Myocyte (in vitro differentiated cells): Measurements from ENCODE around the gene RABEP2. TPM values are rescaled to one million over a fixed set of nuclear protein-coding genes. Genes with fewer than 3 reads are reported as not detected.
"Not testable (repeated sequence)": the region's sequence is repeated elsewhere in the genome, so short reads cannot be mapped to it uniquely, and the experiment has no call there.

Experiments used
- DNase-seq: peaks from one replicate; pipeline ENCODE4 v3.0.0-alpha.2; 2012; ENCODE audit warnings: low read depth
- total RNA-seq: library from RNA; depleted of rRNA; stranded (reverse); fragments of >200 nt; gene quantifications from 2 replicates; pipeline ENCODE4 v1.2.3, GENCODE V29; 2014

RABEP2 gene
- total RNA-seq, 1 donor from 2014 or later = 41.5 TPM

DNA sequence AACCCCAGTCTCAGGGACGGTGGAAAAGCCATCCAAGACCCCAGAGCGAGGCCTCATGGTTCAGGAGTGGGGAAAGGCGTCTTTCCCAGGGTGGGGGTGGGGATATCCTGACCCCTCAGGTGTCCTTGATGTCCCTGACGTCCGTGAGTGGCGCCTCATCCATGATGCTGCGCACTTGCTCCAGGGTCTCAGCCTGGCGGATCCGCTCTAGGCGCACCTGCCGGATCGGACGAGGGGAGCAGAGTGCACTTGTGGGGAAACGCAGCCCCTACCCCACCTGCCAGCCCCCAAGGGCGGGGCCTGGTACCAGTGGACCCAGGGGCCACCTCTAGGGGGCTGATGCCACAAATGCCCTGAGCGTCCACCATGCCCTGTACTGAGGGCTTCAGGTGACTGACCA, 20.2 kb downstream of the RABEP2 start:
- no peak for DNase-seq

DNA sequence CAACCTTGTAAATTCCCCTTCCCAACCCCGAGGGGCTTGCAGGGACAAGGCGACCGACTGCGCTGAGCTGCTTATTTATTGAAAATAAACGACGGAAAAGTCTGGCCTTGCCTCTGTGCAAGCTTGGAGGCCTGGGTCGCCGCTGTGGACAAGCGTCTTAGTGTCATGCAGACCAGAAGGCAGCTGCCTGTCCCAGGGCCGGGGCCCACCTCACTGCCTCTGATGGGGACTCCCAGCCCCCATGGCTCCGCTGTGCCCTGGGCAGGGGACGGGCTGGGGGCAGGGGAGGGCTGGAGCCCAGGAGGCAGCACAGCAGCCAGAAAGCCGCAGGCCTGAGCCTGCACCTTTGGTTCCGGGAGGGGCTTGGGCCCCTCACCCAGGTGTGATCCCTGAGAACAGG, 20.7 kb downstream of the RABEP2 start:
- no peak for DNase-seq

DNA sequence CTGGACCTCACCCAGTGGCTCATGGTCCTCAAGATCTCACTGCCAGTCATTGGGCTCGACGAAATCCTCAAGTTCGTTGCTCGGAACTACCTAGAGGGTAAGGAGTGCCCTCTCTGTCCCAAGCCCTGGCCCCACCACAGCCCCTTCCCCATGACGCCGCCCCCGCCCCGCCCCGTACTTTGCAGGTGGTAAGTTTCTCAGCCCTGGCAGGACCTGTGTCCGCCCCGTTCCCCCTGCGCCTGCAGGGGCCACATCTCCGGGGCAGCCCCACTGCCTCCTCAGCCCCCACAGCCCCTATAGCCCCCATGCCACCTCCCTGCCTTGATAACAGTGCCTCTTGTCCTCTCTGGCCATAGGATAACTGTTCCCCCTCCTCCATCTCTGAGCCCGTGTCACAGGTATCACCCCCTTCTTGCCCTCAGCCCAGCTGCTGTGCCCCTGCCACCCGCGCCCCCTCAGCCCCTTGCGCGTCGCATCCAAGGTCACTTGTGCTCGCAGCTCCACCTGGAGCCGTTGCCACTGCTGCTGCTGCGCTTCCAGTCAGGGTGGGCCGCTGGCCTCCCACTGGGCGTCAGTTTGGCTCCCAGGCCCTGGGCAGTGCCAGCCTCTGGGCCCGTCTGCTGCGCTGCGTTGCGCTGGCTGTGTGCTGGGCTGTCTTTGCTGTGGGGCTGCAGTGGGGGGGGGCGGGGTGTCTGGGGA, 21.5 kb downstream of the RABEP2 start:
- no peak for DNase-seq

DNA sequence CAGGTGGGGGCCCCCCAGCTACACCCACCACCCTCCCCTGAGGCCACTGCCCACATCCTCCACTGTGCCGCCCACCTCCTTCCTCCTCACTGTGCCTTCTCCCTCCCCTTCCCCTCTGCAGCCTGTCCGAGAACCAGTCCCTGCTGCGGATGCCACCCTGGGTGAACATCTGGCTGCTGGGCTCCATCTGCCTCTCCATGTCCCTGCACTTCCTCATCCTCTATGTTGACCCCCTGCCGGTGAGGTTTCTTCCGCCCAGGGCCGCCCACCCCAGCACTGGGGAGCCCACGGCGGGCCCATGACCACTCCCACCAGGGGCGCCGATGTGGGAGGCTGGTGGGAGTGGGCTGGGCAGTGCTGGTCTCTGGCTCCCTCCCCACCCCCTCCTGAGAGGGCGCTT, 22.1 kb downstream of the RABEP2 start:
- no peak for DNase-seq

GRCh38 chr16:28901862-28902261, 23.2 kb downstream of the RABEP2 start:
- no peak for DNase-seq

DNA sequence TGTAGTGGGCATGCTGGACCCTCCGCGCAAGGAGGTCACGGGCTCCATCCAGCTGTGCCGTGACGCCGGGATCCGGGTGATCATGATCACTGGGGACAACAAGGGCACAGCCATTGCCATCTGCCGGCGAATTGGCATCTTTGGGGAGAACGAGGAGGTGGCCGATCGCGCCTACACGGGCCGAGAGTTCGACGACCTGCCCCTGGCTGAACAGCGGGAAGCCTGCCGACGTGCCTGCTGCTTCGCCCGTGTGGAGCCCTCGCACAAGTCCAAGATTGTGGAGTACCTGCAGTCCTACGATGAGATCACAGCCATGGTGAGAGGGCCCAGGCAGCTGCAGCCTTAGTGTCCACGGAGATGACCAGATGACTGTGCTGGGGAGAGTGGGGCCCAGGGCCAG, 24.4 kb downstream of the RABEP2 start:
- DNase-seq = no peak

DNA sequence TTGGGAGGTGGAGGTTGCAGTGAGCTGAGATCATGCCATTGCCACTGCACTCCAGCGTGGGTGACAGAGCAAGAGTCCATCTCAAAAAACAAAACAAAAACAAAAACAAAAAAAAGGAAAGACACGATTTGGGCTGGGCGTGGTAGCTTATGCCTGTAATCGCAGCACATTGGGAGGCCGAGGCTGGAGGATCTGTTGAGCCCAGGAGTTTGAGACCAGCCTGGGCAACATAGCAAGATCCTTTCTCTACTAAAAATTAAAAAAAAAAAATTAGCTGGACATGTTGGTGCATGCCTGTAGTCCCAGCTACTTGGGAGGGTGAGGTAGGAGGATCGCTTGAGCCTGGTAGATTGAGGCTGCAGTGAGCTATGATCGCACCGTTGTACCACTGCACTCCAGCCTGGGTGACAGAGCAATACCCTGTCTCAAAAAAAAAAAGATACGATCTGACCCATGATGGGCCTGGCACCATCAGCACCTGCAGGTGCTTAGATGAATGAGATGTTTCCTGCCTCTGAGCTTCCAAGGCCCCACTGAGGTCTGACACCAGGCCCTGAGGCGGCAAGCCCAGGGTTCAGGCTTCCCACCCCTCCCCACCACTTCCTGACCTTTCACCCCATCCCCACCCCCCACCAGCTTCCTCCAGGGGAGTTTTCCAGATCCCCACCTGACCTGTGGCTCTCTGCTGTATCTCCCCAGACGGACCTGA, 25.0 kb downstream of the RABEP2 start:
- DNase-seq = no peak

GRCh38 chr16:28898942-28899341, 26.1 kb downstream of the RABEP2 start:
- DNase-seq = no peak

- no peak for DNase-seq
These were observed 26.8 kb downstream of the RABEP2 start for GRCh38 chr16:28898266-28898665.

- DNase-seq = no peak
These were observed 27.2 kb downstream of the RABEP2 start for GRCh38 chr16:28897826-28898225.

- no peak for DNase-seq
These were observed 29.4 kb downstream of the RABEP2 start for GRCh38 chr16:28895609-28896008.

GRCh38 chr16:28893291-28893690, 31.7 kb downstream of the RABEP2 start:
- DNase-seq = no peak

- peak; percentile 45 for DNase-seq
These were observed 32.8 kb downstream of the RABEP2 start for GRCh38 chr16:28891964-28892890.

- not testable (repeated sequence) for DNase-seq
These were observed 34.7 kb downstream of the RABEP2 start for GRCh38 chr16:28890355-28890754.

GRCh38 chr16:28886945-28887344, 38.1 kb downstream of the RABEP2 start:
- no peak for DNase-seq

DNA sequence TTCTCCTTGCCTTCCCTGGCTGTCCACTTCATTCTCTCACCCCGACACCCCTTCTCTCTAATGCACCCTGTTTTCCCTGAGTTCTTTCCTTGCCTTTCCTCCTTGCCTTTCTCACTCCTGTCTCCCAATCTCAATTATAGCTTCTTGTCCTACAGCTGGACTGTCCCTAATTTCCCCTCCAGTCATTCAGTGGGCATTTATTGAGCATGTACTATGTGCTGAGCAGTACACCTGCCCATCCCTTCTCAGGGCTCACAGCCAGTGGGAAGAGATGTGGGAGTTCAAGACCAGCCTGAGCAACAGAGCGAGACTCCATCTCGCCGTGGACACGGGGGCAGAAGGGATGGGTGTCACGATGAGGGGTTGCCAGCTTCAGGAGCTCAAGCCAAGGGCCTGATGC, 41.0 kb downstream of the RABEP2 start:
- no peak for DNase-seq

DNA sequence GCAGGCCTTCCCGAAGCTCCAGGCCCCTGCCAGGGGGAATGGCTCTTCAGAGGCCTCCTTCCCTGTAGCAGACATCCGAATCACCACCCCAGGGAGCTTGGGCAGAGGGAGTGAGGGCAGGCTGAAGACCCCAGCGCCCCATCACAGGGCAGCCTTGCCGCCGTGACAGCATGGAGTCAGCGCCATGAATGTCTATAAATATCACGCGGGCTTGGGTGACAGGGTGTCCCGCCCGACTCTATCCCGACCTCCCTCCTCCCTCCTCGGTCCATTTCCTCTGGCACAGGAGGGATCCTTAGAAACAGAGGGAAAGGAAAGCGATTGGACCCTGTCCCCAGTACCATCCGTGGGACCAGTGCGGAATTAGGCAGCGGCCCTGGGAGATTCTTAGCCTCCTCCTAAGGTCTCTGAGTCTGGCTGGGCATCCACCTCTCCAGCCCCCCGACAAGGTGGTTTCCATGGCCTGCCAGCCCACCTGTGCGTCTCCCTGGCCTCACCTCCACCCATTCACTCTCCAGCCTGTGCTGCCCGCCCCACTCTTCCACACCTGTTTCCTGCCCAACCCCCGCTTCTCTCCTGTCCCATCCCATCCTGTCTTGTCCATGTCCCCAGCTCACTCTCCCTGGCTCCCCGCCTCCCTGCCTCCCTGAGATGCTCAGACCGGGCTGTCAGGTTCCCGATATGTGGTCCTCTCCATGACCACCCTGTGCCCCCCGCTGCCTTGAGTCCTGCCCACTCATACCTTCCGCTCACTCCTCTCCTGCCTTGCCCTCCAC, 41.6 kb downstream of the RABEP2 start:
- no peak for DNase-seq

- DNase-seq = peak; percentile 53
These were observed 42.4 kb downstream of the RABEP2 start for GRCh38 chr16:28882551-28883160.

GRCh38 chr16:28881565-28881964, 43.5 kb downstream of the RABEP2 start:
- DNase-seq = not testable (repeated sequence)

- DNase-seq = no peak
These were observed 44.1 kb downstream of the RABEP2 start for GRCh38 chr16:28880955-28881354.

DNA sequence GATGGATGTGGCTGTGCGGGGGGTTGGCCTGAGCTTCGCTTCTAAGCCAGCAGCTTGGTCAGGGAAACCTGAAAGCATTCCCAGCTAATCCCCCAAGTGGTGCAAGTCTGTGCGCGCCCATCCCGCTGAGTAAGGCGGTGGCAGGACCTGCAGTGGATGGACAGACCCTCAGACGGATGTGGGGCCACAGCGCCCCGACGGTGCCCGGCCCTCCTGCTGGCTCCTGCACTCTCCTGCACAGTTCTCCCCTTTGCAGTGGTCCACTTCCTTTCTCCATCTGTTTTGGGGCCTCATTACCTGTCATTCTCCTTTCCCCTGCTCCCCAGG, 44.5 kb downstream of the RABEP2 start:
- no peak for DNase-seq
